ENCODE data around the gene MRPL28.

DNA sequence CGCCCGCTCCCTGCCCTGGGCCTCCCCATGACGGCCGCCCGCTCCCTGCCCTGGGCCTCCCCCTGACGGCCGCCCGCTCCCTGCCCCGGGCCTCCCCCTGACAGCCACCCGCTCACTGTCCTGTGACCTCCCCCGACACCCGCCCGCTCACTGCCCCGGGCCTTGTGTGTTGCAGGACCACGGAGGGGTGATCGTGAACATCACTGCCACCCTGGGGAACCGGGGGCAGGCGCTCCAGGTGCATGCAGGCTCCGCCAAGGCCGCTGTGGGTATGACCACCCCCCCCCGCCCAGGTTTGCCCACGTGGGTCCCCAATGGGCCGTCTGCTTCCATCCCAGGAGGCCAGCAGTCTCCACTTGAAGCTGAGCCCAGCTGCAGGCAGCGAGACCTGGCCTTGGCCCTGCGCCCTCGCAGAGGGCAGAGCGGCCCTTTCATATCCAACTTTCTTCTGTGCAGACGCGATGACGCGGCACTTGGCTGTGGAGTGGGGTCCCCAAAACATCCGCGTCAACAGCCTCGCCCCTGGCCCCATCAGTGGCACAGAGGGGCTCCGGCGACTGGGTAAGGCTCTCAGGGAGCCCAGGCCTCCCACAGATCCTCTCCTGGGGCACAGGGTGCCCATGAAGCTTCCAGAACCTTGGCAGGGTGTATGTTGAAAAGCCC, 40.3 kb upstream of the MRPL28 start:
- TF ChIP-seq, protein P1, sequence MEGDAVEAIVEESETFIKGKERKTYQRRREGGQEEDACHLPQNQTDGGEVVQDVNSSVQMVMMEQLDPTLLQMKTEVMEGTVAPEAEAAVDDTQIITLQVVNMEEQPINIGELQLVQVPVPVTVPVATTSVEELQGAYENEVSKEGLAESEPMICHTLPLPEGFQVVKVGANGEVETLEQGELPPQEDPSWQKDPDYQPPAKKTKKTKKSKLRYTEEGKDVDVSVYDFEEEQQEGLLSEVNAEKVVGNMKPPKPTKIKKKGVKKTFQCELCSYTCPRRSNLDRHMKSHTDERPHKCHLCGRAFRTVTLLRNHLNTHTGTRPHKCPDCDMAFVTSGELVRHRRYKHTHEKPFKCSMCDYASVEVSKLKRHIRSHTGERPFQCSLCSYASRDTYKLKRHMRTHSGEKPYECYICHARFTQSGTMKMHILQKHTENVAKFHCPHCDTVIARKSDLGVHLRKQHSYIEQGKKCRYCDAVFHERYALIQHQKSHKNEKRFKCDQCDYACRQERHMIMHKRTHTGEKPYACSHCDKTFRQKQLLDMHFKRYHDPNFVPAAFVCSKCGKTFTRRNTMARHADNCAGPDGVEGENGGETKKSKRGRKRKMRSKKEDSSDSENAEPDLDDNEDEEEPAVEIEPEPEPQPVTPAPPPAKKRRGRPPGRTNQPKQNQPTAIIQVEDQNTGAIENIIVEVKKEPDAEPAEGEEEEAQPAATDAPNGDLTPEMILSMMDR (IDR thresholded peaks at IDR 0.05): no peak
- no peak for TF ChIP-seq ZFX (IDR thresholded peaks at IDR 0.05; ENCODE audit: borderline replicate concordance)
